ENCODE results near the gene GTF2IRD1. TPM values are rescaled to one million over a fixed set of nuclear protein-coding genes. Genes with fewer than 3 reads are reported as not detected.

The GTF2IRD1 gene
- polyA plus RNA-seq, 1 of the 3 experiments (the other 2 are of a cell fraction), result 26.4 TPM

- H3K36me3 ChIP-seq (replicated peaks in 1 of 2; ENCODE audit: control insufficient read depth in 1 of 2, insufficient read depth in 2 of 2, low read length in 1 of 2), result no peaks in the 10 kb centered on the region
- POLR2A ChIA-PET, result no interaction called here
- no peak overlapping the region for H3K4me3 ChIP-seq (ENCODE audit: low read depth in 2 of 2, low read length in 1 of 2)
- H3K27me3 ChIP-seq (ENCODE audit: insufficient read depth), result no peaks in the 10 kb centered on the region
- no peaks in the 10 kb centered on the region for H3K79me2 ChIP-seq (ENCODE audit: insufficient read depth)
- peak; percentile 42 for DNase-seq
- WGBS (ENCODE audit: low lambda C conversion rate), result 97% methylated on average over 17 of the region's 17 CpGs
- H4K20me1 ChIP-seq (ENCODE audit: insufficient read depth), result no peaks in the 10 kb centered on the region
- H3K4me1 ChIP-seq (ENCODE audit: control insufficient read depth in 1 of 2, insufficient read depth in 2 of 2, low read depth in 1 of 2, low read length in 1 of 2), result peaks cover 13 to 17% of the 10 kb centered on the region in 2 experiments; a peak in 3 of 4 replicates
- H3K4me2 ChIP-seq, result no peak overlapping the region
- CTCF ChIA-PET, result interaction anchor here (0.6 to 2.1 kb wide), 8 partner anchors 14 to 378 kb away, joined by 3 to 5 read pairs (median 4); no protein-coding TSS in a partner anchor
- no peak overlapping the region for H3K27ac ChIP-seq (ENCODE audit: low read depth in 2 of 2, low read length in 1 of 2)
- peaks cover 21% of the 10 kb centered on the region for H3F3A ChIP-seq (replicated peaks; ENCODE audit: insufficient read depth)
- H3K9me3 ChIP-seq, result no peaks in the 10 kb centered on the region
- no peak overlapping the region for H2AFZ ChIP-seq (ENCODE audit: low read depth)
- no peak overlapping the region for H3K9ac ChIP-seq
- TF ChIP-seq RFX5 (IDR thresholded peaks at IDR 0.05; ENCODE audit: low read length) (no peak), GATA2 (CRISPR knock-in tag; IDR thresholded peaks at IDR 0.05) (peak; percentile 21; the same call in 1 of the 2 replicates), RAD21 (IDR thresholded peaks at IDR 0.05; ENCODE audit: low read length) (0 out of 2 replicates have a peak, but pooled peaks have one; percentile 15)
- H3K9me2 ChIP-seq, result no peaks in the 10 kb centered on the region
These were observed 130.7 kb downstream of the GTF2IRD1 start for GRCh38 chr7:74584160-74584954.

- Histone ChIP-seq H3K9ac (no peak overlapping the region), H3K4me2 (no peak overlapping the region), H3K27me3 (ENCODE audit: insufficient read depth) (no peaks in the 10 kb centered on the region), H3K9me2 (no peaks in the 10 kb centered on the region), H3K79me2 (ENCODE audit: insufficient read depth) (no peaks in the 10 kb centered on the region), H2AFZ (ENCODE audit: low read depth) (no peak overlapping the region), H3F3A (replicated peaks; ENCODE audit: insufficient read depth) (peaks cover 21% of the 10 kb centered on the region), H3K4me3 (ENCODE audit: low read depth in 2 of 2, low read length in 1 of 2) (no peak overlapping the region), H3K27ac (ENCODE audit: low read depth in 2 of 2, low read length in 1 of 2) (peak overlapping the region in 1 of 2 experiments; percentile 3; a peak in 1 of 4 replicates), H4K20me1 (ENCODE audit: insufficient read depth) (no peaks in the 10 kb centered on the region), H3K4me1 (ENCODE audit: control insufficient read depth in 1 of 2, insufficient read depth in 2 of 2, low read depth in 1 of 2, low read length in 1 of 2) (peaks cover 13 to 17% of the 10 kb centered on the region in 2 experiments; a peak in 3 of 4 replicates), H3K36me3 (replicated peaks in 1 of 2; ENCODE audit: control insufficient read depth in 1 of 2, insufficient read depth in 2 of 2, low read length in 1 of 2) (peaks cover 2 to 4% of the 10 kb centered on the region in 2 experiments), H3K9me3 (no peaks in the 10 kb centered on the region)
- ChIA-PET CTCF (interaction anchor here (1.3 to 1.6 kb wide), 4 partner anchors 19 to 185 kb away, joined by 3 to 7 read pairs (median 4); no protein-coding TSS in a partner anchor), POLR2A (no interaction called here)
- no peak for DNase-seq
- TF ChIP-seq TEAD4 (IDR thresholded peaks at IDR 0.05; ENCODE audit: borderline replicate concordance, insufficient read depth) (no peak), TAF1 (IDR thresholded peaks at IDR 0.05; ENCODE audit: borderline replicate concordance, low read depth, low read length) (no peak), MAX (IDR thresholded peaks at IDR 0.05; ENCODE audit: low read depth) (no peak), CHD2 (IDR thresholded peaks at IDR 0.05; ENCODE audit: low read length, partially characterized antibody) (no peak), JUND (IDR thresholded peaks at IDR 0.05) (no peak), ELF1 (IDR thresholded peaks at IDR 0.05) (no peak), MEF2A (IDR thresholded peaks at IDR 0.05; ENCODE audit: borderline replicate concordance, low read depth) (no peak), GABPA (IDR thresholded peaks at IDR 0.05; ENCODE audit: low read depth) (no peak), USF1 (IDR thresholded peaks at IDR 0.05; ENCODE audit: borderline replicate concordance, low read depth) (no peak), EZH2phosphoT487 (IDR thresholded peaks at IDR 0.05; ENCODE audit: borderline replicate concordance, low read depth) (no peak), NFIC (IDR thresholded peaks at IDR 0.05; ENCODE audit: borderline replicate concordance) (no peak), USF2 (IDR thresholded peaks at IDR 0.05; ENCODE audit: borderline replicate concordance, low read depth, low read length) (no peak)
- TF ChIP-seq, protein P1, sequence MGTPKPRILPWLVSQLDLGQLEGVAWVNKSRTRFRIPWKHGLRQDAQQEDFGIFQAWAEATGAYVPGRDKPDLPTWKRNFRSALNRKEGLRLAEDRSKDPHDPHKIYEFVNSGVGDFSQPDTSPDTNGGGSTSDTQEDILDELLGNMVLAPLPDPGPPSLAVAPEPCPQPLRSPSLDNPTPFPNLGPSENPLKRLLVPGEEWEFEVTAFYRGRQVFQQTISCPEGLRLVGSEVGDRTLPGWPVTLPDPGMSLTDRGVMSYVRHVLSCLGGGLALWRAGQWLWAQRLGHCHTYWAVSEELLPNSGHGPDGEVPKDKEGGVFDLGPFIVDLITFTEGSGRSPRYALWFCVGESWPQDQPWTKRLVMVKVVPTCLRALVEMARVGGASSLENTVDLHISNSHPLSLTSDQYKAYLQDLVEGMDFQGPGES (IDR thresholded peaks at IDR 0.05; ENCODE audit: low read depth, low read length), result no peak
These were observed 132.1 kb downstream of the GTF2IRD1 start for GRCh38 chr7:74585844-74586243.
